Activated CD4-positive, alpha-beta T cell treated with anti-CD3 and anti-CD28 coated beads, Interleukin-2, amount 50 U/mL, for 1 hour (primary cell): ENCODE data around the gene PROM1.

Experiments used
- DNase-seq: peaks from one replicate; pipeline ENCODE4 v3.0.0-alpha.2; 2020

The PROM1 gene

GRCh38 chr4:16025268-16025667 lies 58.6 kb downstream of the PROM1 start:
- no peak for DNase-seq

- DNase-seq = no peak
Observed at GRCh38 chr4:16023776-16024408, 59.9 kb downstream of the PROM1 start.

DNA sequence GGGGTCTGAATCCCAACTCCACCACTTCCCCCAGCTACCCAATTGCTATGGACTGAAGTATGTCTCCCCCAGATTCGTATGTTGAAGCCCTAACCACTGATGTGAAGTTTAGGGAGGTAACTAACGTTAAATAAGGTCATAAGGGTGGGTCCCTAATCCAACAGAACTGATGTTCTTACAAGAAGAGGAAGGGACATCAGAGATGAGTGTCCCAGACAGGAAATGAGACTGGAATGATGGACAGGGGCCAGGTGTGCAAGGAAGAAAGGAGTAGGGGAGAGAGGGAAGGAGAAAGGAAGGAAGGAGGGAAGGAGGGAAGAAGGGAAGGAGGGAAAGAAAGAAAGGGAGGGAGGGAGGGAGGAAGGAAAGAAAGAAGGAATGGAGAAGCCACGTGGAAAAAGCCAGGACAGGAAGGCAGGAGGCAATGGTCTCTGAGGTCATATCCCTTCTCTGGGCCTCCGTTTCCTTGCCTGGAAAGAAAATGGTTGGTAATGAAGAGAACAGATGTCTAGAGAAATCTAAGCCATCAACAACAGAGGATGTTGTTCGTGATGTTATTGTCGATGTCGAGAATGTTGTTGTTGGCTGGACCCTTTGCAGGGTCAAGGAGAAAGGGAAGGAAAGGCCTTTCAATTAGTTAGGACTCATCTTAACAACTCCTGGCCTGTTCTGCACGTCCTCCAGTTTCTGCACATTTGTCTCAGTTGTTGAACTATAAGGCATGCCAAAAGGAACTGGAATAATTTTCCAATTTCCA lies 61.8 kb downstream of the PROM1 start:
- DNase-seq = no peak

- DNase-seq = no peak
Observed at GRCh38 chr4:16019649-16020048, 64.2 kb downstream of the PROM1 start.

DNA sequence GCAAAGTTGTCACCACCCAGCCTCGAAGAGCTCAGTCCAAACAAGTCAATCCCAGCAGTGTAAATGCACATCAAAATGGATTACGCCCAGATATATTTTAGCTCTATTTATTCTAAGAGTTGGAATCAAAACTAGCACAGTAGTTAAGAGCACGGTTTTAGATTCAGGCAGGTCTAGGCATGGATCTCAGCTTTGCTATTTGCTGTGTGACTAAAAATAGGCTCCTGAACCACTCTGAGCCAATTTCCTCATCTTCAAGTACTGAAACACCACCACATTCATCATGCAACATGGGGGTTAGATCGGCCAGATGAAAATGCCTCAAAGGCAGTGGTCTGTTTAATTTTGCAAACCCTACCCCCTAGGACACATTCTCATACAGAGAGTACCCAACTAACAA lies 65.0 kb downstream of the PROM1 start:
- no peak for DNase-seq

DNA sequence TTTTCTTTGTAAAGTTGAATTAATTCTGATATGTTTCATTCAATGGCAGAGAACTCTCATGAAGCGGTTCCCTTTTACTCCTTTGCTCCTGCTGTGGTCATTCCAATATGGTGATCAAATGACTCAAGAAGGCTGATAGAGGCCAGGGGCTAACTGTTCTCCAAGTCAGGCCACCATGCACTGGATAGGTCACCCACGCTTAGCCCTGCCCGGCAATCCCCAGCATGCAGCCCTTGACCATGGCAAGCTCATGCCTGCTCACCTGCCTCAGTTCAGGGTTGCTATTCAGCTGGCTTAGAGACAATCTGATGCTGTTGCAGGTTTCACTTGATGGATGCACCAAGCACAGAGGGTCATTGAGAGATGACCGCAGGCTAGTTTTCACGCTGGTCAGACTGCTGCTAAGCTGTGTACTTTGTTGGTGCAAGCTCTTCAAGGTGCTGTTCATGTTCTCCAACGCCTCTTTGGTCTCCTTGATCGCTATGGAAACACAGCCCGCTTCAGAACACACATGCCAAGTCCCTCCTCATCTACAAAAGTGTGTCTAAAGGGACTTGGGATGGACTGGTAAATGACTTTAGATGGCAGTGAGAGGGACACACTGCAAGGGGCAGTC lies 65.7 kb downstream of the PROM1 start:
- DNase-seq = no peak

DNA sequence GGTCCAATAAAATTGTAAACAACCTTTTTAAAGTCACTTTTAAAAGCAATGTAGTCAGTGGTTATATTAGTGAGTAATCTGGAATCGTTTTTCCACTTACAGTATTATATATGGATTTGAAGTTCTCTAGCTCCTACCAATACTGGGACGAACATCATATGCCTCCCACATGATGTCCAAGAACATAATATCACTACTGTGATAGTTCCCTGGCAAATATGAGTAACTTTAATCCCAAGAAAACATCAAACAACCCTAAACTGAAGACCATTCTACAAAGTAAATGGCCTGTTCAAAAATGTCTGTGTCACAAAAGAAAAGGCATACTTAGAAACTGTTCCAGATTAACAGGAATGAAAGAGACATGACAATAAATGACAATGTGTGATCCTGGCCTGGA lies 67.3 kb downstream of the PROM1 start:
- no peak for DNase-seq

GRCh38 chr4:16011173-16011572 lies 72.7 kb downstream of the PROM1 start:
- DNase-seq = no peak

DNA sequence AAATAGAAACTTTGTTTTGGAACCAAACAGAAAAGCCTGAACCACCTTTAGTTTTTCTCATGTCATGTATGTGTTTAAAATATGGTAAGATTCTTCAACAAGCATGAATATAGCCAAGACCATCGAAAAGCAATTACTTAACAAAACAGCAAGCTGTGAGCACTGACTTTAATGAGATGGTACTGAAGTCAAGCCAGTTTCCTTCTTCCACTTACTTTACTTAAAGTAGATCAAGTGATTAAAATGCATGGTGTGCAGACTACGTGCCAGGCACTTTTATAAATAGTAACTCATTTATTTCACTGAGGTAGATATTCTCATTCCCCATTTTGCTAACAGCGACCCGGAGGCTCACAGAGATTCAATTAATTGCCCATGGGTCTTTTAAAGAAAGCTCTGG lies 74.7 kb downstream of the PROM1 start:
- no peak for DNase-seq

GRCh38 chr4:16007471-16008095 lies 76.2 kb downstream of the PROM1 start:
- no peak for DNase-seq

- no peak for DNase-seq
Observed at GRCh38 chr4:16006771-16007446, 76.9 kb downstream of the PROM1 start.

GRCh38 chr4:16005676-16006075 lies 78.1 kb downstream of the PROM1 start:
- no peak for DNase-seq

DNA sequence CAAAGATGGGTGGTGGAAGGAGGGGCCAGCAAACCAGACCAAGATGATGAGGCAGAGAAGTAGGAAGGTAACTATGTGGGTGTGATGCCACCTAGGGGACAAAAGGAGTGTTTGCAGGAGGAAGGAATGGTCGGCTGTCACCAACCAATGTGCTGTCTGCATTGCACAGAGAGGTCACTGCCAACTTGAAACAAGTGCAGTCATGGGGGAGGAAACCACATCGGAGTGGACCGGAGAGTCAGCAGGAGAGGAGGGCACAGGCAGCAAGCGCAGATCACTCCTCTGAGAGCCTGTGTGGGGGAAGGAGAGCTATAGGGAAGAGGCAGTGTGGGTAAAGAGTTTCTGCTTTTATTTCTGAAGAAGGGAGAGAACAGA lies 82.4 kb downstream of the PROM1 start:
- peak; percentile 22 for DNase-seq

- DNase-seq = no peak
Observed at GRCh38 chr4:16000708-16001483, 82.9 kb downstream of the PROM1 start.

GRCh38 chr4:15996773-15997172 lies 87.0 kb downstream of the PROM1 start:
- DNase-seq = no peak

GRCh38 chr4:15995826-15996225 lies 88.0 kb downstream of the PROM1 start:
- no peak for DNase-seq

GRCh38 chr4:15992167-15992485 lies 91.7 kb downstream of the PROM1 start:
- no peak for DNase-seq

DNA sequence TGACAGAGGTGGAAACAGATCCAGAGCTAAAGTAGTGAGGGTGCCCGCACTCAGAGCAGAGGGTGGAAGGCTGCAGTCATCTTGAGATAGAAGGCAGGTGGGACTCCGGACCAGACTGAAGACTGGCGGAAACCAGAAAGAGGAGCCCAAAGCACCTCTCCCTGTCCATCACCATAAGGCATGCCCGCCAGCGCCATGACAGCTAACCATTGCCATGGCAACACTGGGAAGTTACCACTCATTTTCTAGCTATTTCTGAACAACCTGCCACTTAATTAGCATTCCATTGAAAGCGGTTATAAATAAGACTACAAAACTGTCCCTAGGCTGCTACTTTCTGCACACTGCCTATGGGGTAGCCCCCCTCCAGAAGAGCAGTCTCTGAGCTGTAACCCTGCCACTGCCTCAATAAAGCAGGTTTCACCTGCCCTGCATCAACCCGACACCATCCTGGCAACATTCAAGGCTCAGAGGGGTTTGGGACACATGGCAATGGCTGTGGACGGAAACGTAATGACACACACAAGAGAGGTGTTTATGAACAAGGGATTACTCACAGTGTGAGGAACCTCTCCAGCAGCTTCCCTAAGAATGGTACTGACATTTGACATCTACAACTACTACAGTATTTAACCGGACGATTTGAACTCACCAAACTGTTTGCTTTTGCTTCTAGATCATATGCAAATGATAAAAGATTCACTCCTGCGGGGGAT lies 93.1 kb downstream of the PROM1 start:
- DNase-seq = no peak

GRCh38 chr4:15989424-15989823 lies 94.4 kb downstream of the PROM1 start:
- no peak for DNase-seq

DNA sequence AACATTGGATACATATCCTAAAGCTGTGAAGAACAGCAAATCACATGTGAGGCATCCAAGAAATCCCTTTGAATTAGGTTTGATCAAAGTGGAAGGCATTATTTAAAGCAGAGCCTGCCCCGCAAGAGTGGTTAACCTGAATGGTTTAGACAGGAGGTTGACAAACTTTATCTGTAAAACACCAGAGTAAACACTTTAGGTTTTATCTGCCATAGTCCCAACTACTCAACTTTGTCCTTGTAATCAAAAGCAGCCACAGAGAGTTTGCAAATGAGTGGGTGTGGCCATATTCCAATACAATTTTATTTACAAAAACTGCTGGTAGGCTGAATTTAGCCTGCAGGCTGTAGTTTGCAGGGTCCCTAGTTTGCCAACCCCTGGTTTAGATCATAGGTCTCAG lies 95.6 kb downstream of the PROM1 start:
- DNase-seq = no peak

DNA sequence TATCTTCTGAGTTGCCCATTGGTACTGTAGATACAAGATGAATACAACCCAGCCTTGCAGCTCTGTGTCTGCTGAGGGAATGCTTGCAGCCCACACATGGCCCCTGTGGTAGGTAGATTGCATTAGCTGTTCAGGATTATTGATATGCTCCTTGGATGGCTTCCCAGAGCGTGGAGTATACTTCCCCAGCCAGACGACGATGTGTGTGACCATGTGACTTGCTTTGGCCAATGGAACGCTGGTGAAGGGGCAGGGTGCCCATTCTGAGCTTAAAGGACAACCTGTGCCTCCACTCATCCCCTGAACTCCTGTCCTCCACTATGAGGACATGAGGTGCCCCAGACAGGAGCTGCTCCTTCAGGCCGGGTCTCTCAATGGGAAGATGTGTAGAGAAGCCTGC lies 96.9 kb downstream of the PROM1 start:
- DNase-seq = no peak

- no peak for DNase-seq
Observed at GRCh38 chr4:15983610-15984009, 100.2 kb downstream of the PROM1 start.
